Activated naive CD8-positive, alpha-beta T cell treated with anti-CD3 and anti-CD28 coated beads, Interleukin-2, amount 50 U/mL, for 16 hours (primary cell): ENCODE data around the gene BRAF.
"Not testable (repeated sequence)": the region's sequence is repeated elsewhere in the genome, so short reads cannot be mapped to it uniquely, and the experiment has no call there.

Source experiments
- DNase-seq: peaks from one replicate; pipeline ENCODE4 v3.0.0-alpha.2; 2020; ENCODE audit warnings: low read depth, low spot score

BRAF gene

GRCh38 chr7:140924821-140925421 is at the start of gene BRAF:
Gene BRAF, minus strand, starts transcription at chr7:140924929. Its CDS starts 226 bp downstream, at chr7:140924703.
- DNase-seq = peak; percentile 79

GRCh38 chr7:140972876-140973829 is 48.4 kb upstream of the BRAF start:
- DNase-seq = no peak

GRCh38 chr7:140972344-140972743 is 47.6 kb upstream of the BRAF start:
- no peak for DNase-seq

GRCh38 chr7:140967438-140967837 is 42.7 kb upstream of the BRAF start:
- DNase-seq = no peak

DNA sequence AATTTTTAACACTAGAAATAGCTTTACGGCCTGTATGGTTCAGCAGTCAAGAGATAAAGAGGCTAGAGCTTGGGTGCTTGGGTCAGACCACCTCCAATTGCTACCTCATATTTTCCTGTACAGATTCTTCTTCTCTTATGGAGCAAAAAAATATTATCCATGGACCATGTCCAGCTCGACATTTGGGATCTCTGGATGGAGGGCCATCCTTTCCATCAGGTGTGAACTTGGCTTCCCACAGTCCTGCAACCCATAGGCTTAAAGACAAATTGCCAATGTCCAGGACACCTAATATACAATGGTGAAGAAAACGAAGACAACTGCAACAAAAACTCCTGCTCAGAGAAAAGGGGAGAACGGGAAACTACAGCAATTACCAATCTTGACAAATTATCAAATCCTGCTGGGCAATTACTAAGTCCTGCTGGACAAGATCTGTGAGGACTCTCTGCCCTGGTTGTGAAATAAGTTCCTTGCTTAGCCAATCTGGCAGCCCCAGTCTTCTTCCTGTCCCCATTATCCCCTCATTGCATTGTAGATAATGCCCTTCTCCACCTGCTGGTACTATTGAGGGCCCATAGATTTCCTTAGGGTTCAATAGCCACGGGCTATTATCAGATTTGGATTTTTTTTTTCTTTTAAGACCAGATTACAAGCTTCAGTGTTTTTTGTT is 42.0 kb upstream of the BRAF start:
- no peak for DNase-seq

DNA sequence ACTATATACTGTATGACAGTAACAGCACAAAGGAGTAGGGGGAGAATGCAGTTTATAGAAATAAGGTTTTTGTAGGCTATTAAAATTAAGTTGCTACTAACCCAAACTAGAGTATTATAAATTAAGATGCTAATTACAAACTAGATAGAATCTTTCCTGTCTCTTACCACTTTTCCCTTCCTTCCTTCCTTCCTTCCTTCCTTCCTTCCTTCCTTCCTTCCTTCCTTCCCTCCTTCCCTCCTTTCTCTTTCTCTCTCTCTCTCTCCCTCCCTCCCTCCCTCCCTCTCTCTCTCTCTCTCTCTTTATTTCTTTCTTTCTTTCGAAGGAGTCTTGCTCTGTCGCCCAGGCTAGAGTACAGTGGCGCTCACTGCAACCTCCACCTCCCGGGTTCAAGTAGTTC is 36.4 kb upstream of the BRAF start:
- no peak for DNase-seq

DNA sequence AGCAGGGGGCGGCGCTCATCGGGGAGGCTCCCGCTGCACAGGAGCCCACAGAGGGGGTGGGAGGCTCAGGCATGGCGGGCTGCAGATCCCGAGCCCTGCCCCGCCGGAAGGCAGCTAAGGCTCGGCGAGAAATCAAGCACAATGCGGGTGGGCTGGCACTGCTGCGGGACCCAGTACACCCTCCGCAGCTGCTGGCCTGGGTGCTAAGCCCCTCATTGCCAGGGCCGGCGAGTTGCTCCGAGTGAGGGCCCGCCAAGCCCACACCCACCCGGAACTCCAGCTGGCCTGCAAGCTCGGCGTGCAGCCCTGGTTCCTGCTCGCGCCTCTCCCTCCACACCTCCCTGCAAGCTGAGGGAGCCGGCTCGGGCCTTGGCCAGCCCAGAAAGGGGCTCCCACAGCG is 32.3 kb upstream of the BRAF start:
- not testable (repeated sequence) for DNase-seq

DNA sequence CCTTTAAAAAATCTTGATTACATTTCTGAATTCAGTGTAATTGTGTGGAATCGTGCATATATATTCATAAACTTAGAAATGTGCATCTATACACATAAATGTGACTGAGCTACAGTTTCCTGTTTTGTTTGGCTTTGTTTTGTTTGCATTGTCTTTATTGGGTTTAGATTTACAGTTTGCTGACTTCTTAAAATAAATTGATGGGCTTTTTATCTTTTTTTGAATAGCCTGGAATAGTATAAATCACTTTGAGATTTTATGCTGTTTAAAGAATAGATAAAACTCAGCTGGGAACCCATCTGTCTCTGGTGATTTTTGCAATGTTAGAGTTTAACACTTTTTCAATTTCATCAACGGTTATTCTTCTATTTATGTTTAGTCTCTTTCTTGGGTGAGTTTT is 21.2 kb upstream of the BRAF start:
- no peak for DNase-seq

- DNase-seq = not testable (repeated sequence)
These were observed 17.5 kb upstream of the BRAF start for GRCh38 chr7:140942242-140942641.

DNA sequence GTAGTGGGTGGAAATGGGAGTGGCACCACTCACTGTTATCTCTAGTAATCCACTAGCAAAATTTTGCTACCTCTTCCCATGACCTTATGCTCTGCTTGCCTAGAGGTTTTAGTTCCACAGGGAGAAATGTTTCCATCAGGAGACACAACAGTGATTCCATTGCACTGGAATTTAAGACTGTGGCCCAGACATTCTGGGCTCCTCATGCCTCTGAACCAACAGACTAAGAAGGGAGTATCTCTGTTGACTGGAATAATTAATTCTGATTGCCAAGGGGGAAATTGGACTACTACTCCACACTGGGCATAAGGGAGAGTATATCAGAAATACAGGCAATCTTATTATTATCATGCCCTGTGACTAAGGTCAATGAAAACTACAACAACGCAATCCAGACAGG is 16.2 kb upstream of the BRAF start:
- DNase-seq = no peak

- DNase-seq = no peak
These were observed 13.1 kb upstream of the BRAF start for GRCh38 chr7:140937702-140938264.

DNA sequence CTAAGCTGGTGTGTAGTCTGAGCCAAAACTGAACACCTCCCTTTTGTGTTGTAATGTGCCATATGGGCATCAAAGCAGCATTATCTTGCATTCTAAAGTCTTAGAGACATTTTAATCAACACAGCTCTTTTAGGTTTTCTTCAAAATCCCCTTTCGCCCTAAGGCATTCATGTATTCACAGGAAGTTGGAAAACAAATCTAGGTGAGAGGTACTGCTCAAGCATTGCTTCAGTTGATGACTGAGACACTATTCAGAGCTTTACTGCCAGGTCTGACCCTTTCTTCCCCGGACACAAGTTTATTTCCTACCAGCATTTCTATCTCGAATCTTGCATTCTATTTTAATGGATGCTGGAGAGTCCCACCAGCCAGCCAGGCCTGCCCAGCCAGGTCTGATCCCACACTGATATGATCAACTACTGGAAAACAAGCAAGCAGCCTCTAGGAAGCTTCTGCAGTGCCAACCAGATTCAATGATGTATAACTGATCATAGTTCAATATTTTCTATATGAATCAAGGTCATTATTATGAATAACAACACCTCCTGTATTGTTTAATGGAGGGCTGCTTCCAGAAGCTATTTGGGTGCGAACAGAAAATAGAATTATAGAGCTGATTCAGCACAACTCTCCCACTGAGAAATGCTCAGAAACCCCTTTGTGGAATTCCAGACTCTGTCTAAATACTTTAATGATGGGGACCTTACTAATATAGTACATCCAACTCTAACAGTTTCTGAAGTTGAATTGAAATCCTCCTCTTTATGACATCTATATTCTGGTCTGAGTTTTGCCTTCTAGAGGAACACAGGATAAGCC is 4.0 kb upstream of the BRAF start:
- no peak for DNase-seq

- DNase-seq = not testable (repeated sequence)
These were observed 3.2 kb upstream of the BRAF start for GRCh38 chr7:140927945-140928344.

DNA sequence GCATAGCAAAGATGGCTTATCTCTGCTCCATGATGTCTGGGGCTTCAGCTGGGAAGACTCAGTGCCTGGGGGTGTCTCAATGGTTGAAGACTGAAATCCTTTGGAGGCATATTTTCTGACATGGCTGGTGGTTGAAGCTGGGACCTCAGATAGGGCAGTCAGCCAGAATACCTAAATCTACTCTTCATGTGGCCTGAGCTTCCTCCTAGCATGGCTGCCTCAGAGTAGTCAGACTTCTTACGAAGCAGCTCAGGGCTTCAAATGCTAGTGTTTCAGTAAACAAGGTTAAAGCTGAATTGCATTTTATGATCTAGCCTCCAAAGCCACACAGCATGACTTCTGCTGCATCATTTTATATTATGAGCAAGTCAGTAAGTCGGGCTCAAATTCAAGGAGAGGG is 2.6 kb upstream of the BRAF start:
- no peak for DNase-seq

DNA sequence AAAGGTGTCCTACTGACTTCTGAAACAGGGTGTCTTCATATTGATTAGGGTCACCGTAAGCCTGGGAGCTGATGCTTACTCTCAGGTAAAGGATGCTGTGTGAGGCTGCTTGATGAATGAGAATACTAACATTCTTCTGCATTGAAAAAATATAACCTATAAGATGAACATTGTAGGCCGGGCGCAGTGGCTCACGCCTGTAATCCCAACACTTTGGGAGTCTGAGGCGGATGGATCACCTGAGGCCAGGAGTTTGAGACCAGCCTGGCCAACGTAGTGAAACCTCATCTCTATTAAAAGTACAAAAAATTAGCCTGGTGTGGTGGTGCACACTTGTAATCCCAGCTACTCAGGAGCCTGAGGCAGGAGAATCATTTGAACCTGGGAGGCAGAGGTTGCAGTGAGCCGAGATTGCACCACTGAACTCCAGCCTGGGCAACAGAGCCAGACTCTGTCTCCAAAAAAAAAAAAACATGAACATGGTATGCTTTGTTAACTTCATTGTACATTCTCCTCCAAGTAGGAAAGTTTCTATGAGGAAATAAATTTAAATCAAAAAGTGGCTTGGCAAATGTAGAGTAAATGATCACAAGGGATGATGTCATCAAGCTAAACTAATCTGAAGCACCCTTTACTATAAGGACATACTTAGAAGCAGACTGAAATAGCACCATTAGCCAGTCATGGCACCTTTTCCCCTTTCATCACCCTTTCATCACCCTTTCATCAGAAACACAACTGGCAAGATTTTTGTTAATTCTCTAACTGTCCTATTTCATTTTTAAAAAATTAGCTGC is 1.5 kb upstream of the BRAF start:
- no peak for DNase-seq

- DNase-seq = peak; percentile 20
These were observed 509 bp downstream of the BRAF start for GRCh38 chr7:140924019-140924820.

GRCh38 chr7:140923358-140924006 is 1.2 kb downstream of the BRAF start:
- no peak for DNase-seq

DNA sequence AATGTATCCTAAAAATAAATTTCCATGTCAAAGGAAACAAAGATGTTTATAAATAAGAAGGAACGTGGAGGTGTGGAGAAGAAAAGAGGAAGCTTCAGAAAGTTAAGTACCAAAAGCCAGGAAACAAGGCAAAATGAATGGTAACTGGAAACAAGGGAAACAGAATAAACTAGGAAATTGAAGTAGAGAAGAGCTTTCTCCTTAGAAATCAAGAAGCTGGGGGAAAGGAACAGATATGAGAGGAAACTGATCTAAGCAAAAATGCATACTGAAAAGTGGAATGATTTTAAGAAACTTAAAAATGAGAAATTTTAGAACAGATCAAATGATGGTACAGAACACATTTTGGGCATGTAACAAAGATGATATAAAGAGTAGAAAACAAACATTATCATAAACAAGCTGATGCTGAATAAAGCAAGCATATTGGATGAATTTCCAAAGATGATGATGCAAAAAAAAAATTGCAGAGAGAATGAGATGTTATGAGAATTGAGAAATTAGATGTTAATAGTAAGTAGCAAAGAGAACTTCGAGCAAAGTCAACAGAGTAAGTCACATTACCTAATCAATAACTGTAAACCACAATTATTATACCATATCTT is 1.9 kb downstream of the BRAF start:
- no peak for DNase-seq

DNA sequence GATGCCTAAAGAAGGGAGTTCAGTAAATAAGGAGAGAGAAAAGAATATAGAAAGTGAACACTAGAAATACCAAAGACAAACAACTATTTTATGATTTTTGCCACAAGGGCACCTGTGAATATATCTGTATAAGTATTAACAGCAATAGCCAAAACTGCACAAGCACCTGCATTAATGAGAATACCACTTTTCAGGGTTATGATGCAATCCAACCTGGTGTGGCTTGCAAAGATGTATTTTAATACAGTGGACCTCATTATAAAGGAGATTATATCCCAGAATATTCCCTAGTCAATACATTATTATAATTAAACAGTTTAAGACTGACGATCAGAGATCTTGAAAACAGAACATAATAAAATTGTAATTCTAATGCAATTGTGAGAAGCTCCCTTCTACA is 4.0 kb downstream of the BRAF start:
- no peak for DNase-seq
